HepG2 (cell line): ENCODE measurements around the gene TLN1. TPM values are rescaled to one million over a fixed set of nuclear protein-coding genes. Genes with fewer than 3 reads are reported as not detected.
A peak's percentile ranks its signal among the peaks of the same experiment; 100 is the strongest.

Experiments
- ATF7-NPFF ChIP-seq: sonication (generic); formaldehyde crosslinking; IDR thresholded peaks from 2 replicates; pipeline ENCODE4 v1.8.1; 2023; ENCODE audit warnings: mild to moderate bottlenecking, low read depth, missing genetic modification reagents, moderate library complexity
- ATRX ChIP-seq: sonication (generic); formaldehyde crosslinking; IDR thresholded peaks from 2 replicates; pipeline ENCODE4 v1.4.0; 2020; ENCODE audit warnings: missing genetic modification reagents, borderline replicate concordance
- FOXK2 ChIP-seq: fragments of 450-650 bp; IDR thresholded peaks from 2 replicates; pipeline ENCODE4 v1.6.1; 2016
- GATAD2A ChIP-seq: IDR thresholded peaks from 2 replicates; pipeline ENCODE4 v1.6.1; 2016
- HMGXB3 ChIP-seq: sonication (generic); formaldehyde crosslinking; IDR thresholded peaks from 2 replicates; pipeline ENCODE4 v1.4.0; 2020; ENCODE audit warnings: missing genetic modification reagents, borderline replicate concordance
- NBN ChIP-seq: fragments of 450-650 bp; conservative IDR thresholded peaks from 2 replicates; pipeline ENCODE4 v1.6.1; 2017
- PITX1 ChIP-seq: sonication (generic); formaldehyde crosslinking; IDR thresholded peaks from 2 replicates; pipeline ENCODE4 v1.5.1; 2020; ENCODE audit warnings: mild to moderate bottlenecking, missing genetic modification reagents
- PTBP1 ChIP-seq: fragments of 200-400 bp; formaldehyde crosslinking; IDR thresholded peaks from 2 replicates; pipeline ENCODE4 v1.6.1; 2018; ENCODE audit warnings: low read length, low read depth; ENCODE audit not compliant: poor library complexity, severe bottlenecking
- U2AF2 ChIP-seq: fragments of 200-400 bp; formaldehyde crosslinking; IDR thresholded peaks from 2 replicates; pipeline ENCODE4 v1.6.1; 2017; ENCODE audit warnings: low read depth, mild to moderate bottlenecking, low read length
- USF2 ChIP-seq, 2 experiments: sonication (generic) in 1 of 2; formaldehyde crosslinking in 1 of 2; IDR thresholded peaks; 2 replicates each; pipeline versions ENCODE4 v1.5.1 to v1.6.1; 2011 to 2020; ENCODE audit warnings: borderline replicate concordance in 1 of 2, low read depth in 1 of 2, low read length in 1 of 2, mild to moderate bottlenecking in 1 of 2, missing genetic modification reagents in 1 of 2, moderate library complexity in 1 of 2
- ZMYM3 ChIP-seq: sonication (generic); formaldehyde crosslinking; IDR thresholded peaks from 2 replicates; pipeline ENCODE4 v1.5.1; 2020; ENCODE audit warnings: mild to moderate bottlenecking, missing genetic modification reagents
- ZNF280D ChIP-seq: sonication (generic); formaldehyde crosslinking; IDR thresholded peaks from 2 replicates; pipeline ENCODE4 v1.5.1; 2020; ENCODE audit warnings: mild to moderate bottlenecking, missing genetic modification reagents
- ZNF329 ChIP-seq: sonication (generic); formaldehyde crosslinking; IDR thresholded peaks from 2 replicates; pipeline ENCODE4 v1.9.0; 2021; ENCODE audit warnings: low read depth, mild to moderate bottlenecking, missing genetic modification reagents
- ZNF691 ChIP-seq: sonication (generic); formaldehyde crosslinking; IDR thresholded peaks from 2 replicates; pipeline ENCODE4 v1.4.0; 2020; ENCODE audit warnings: missing genetic modification reagents, low read depth, mild to moderate bottlenecking, borderline replicate concordance
- ZNF720 ChIP-seq: sonication (generic); formaldehyde crosslinking; IDR thresholded peaks from 2 replicates; pipeline ENCODE4 v1.4.0; 2020; ENCODE audit warnings: missing genetic modification reagents
- ZNF768 ChIP-seq: sonication (generic); formaldehyde crosslinking; IDR thresholded peaks from 2 replicates; pipeline ENCODE4 v1.4.0; 2020; ENCODE audit warnings: missing genetic modification reagents
- ZNF83 ChIP-seq: sonication (generic); formaldehyde crosslinking; IDR thresholded peaks from 2 replicates; pipeline ENCODE4 v1.4.0; 2020; ENCODE audit warnings: missing genetic modification reagents, mild to moderate bottlenecking, borderline replicate concordance
- ZNF883 ChIP-seq: sonication (generic); formaldehyde crosslinking; IDR thresholded peaks from 2 replicates; pipeline ENCODE4 v1.5.1; 2020; ENCODE audit warnings: mild to moderate bottlenecking, missing genetic modification reagents; ENCODE audit errors: not compliant biosample characterization
- ZSCAN12 ChIP-seq: sonication (generic); formaldehyde crosslinking; IDR thresholded peaks from 2 replicates; pipeline ENCODE4 v1.9.0; 2021; ENCODE audit warnings: mild to moderate bottlenecking, missing genetic modification reagents
- polyA plus RNA-seq, 8 experiments: library from polyadenylated mRNA; depleted of rRNA in 3 of 8; stranded (reverse) in 7 of 8; unstranded in 1 of 8; fragments of >200 nt; fragmentation: Illumina TruSeq in 4 of 8; extraction: Trizol in 4 of 8; gene quantifications; 2 replicates each; pipeline versions ENCODE4 v1.2.1 to v1.2.3, GENCODE V29; 2011 to 2016; ENCODE audit warnings: low read depth in 4 of 8, missing spikeins in 1 of 8, mixed read lengths in 1 of 8; ENCODE audit not compliant: insufficient read depth in 1 of 8
- total RNA-seq, 5 experiments: library from RNA; depleted of rRNA; stranded (reverse); fragments of >200 nt; fragmentation: Illumina TruSeq; extraction: Trizol; gene quantifications; 2 replicates each; pipeline ENCODE4 v1.2.3, GENCODE V29; 2016; ENCODE audit warnings: low read depth in 1 of 5

The TLN1 gene
- total and polyA plus RNA-seq, 2 of the 13 experiments (the other 11 are each of a cell fraction or from before 2014, with no cell fraction given), result 35.2 to 51.8 TPM

- TF ChIP-seq HMGXB3 (CRISPR knock-in tag), result peak; percentile 22; the same call in 1 of the 2 replicates
- TF ChIP-seq ATRX (CRISPR knock-in tag), result no peak
- TF ChIP-seq ATF7-NPFF (CRISPR knock-in tag), result peak; percentile 98
- TF ChIP-seq ZMYM3 (CRISPR knock-in tag), result peak; percentile 72
- peak; percentile 91 for TF ChIP-seq ZNF768 (CRISPR knock-in tag)
- TF ChIP-seq ZNF883, result peak; percentile 90
- peak; percentile 41; the same call in 1 of the 2 replicates for TF ChIP-seq ZNF83 (CRISPR knock-in tag)
- TF ChIP-seq U2AF2, result no peak
- TF ChIP-seq ZNF720 (CRISPR knock-in tag), result no peak
- TF ChIP-seq ZNF329 (CRISPR knock-in tag), result peak; percentile 28; the same call in 1 of the 2 replicates
- TF ChIP-seq PTBP1, result no peak
- peak; percentile 89 for TF ChIP-seq ZNF280D (CRISPR knock-in tag)
- peak; percentile 86 for TF ChIP-seq PITX1 (CRISPR knock-in tag)
- TF ChIP-seq USF2 (IDR thresholded peaks at IDR 0.05; ENCODE audit: low read depth, low read length), result peak; percentile 42; the same call in 1 of the 2 replicates
- peak; percentile 67; the same call in 1 of the 2 replicates for TF ChIP-seq USF2 (CRISPR knock-in tag; IDR thresholded peaks at IDR 0.05; ENCODE audit: borderline replicate concordance)
- peak; percentile 93; the same call in 1 of the 2 replicates for TF ChIP-seq ZNF691 (CRISPR knock-in tag)
- peak; percentile 21; the same call in 1 of the 2 replicates for TF ChIP-seq FOXK2
- TF ChIP-seq NBN, result no peak
- peak; percentile 91 for TF ChIP-seq GATAD2A (CRISPR knock-in tag)
- peak; percentile 97 for TF ChIP-seq ZSCAN12 (CRISPR knock-in tag)
Observed at GRCh38 chr9:35657546-35658136, 74.4 kb downstream of the TLN1 start, which contains the start of gene RMRP (continued).
